ENCODE results near the gene AKAP7. TPM values are rescaled to one million over a fixed set of nuclear protein-coding genes. Genes with fewer than 3 reads are reported as not detected.

The AKAP7 gene
- polyA plus RNA-seq, 1 of the 3 experiments (the other 2 are of a cell fraction): 0.58 TPM

DNA sequence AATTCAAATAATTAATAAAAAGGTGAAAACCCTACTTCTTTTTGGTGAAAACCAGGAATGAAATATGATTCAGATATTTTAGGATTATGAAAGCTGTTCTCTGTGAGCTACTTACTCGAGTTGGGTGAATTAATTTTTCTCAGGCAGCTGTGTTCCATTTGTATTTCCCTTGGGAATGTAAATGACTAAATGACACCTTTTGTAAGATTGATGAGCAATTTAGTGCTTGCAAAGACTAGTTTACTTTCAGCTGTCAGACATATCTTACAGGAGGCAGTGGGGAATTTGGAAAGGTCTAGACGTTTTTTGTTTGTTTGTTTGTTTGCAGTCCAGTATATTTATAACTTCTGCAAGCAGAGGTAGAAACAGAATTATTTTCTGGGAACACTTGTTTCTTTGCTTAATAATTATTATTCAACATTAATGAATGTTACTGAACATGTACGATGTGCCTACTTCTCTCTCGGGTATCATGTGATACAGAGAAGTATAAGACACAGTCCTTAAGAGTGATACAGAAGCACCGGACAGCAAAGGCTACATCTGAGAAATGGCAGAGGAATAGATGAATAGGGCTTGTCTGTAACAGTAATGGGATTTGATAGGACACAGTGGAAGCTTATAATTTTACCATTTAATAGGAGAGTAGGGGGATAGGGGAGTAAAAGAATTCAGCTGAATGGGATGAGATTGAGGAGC is 91.3 kb downstream of the AKAP7 start:
- no peak overlapping the region for H3K27ac ChIP-seq (ENCODE audit: low read depth in 2 of 2, low read length in 1 of 2)
- ChIA-PET POLR2A (no interaction called here), CTCF (interaction anchor here (1.2 kb wide), 1 partner anchor 17 kb away, joined by 3 read pairs; no protein-coding TSS in a partner anchor)
- no peak for DNase-seq
- TF ChIP-seq TCF12 (IDR thresholded peaks at IDR 0.05) (no peak), EP300 (IDR thresholded peaks at IDR 0.05; ENCODE audit: borderline replicate concordance in 1 of 2, low read depth in 1 of 2, low read length in 1 of 2) (no peak), RXRA (IDR thresholded peaks at IDR 0.05; ENCODE audit: borderline replicate concordance, low read depth) (no peak), TAF1 (IDR thresholded peaks at IDR 0.05; ENCODE audit: borderline replicate concordance, low read depth, low read length) (no peak), MEF2A (IDR thresholded peaks at IDR 0.05; ENCODE audit: borderline replicate concordance, low read depth) (no peak), CHD2 (IDR thresholded peaks at IDR 0.05; ENCODE audit: low read length, partially characterized antibody) (no peak), SIN3A (IDR thresholded peaks at IDR 0.05; ENCODE audit: borderline replicate concordance, low read depth, low read length) (no peak)
- TF ChIP-seq, protein P1, sequence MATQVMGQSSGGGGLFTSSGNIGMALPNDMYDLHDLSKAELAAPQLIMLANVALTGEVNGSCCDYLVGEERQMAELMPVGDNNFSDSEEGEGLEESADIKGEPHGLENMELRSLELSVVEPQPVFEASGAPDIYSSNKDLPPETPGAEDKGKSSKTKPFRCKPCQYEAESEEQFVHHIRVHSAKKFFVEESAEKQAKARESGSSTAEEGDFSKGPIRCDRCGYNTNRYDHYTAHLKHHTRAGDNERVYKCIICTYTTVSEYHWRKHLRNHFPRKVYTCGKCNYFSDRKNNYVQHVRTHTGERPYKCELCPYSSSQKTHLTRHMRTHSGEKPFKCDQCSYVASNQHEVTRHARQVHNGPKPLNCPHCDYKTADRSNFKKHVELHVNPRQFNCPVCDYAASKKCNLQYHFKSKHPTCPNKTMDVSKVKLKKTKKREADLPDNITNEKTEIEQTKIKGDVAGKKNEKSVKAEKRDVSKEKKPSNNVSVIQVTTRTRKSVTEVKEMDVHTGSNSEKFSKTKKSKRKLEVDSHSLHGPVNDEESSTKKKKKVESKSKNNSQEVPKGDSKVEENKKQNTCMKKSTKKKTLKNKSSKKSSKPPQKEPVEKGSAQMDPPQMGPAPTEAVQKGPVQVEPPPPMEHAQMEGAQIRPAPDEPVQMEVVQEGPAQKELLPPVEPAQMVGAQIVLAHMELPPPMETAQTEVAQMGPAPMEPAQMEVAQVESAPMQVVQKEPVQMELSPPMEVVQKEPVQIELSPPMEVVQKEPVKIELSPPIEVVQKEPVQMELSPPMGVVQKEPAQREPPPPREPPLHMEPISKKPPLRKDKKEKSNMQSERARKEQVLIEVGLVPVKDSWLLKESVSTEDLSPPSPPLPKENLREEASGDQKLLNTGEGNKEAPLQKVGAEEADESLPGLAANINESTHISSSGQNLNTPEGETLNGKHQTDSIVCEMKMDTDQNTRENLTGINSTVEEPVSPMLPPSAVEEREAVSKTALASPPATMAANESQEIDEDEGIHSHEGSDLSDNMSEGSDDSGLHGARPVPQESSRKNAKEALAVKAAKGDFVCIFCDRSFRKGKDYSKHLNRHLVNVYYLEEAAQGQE (IDR thresholded peaks at IDR 0.05; ENCODE audit: low read depth, low read length): no peak
- H2AFZ ChIP-seq (ENCODE audit: low read depth): no peak overlapping the region
- no peaks in the 10 kb centered on the region for H3K9me3 ChIP-seq
- no peaks in the 10 kb centered on the region for H3K9me2 ChIP-seq
- H3K36me3 ChIP-seq (replicated peaks in 1 of 2; ENCODE audit: control insufficient read depth in 1 of 2, insufficient read depth in 2 of 2, low read length in 1 of 2): no peaks in the 10 kb centered on the region
- H3K4me1 ChIP-seq (ENCODE audit: control insufficient read depth in 1 of 2, insufficient read depth in 2 of 2, low read depth in 1 of 2, low read length in 1 of 2): peaks cover 0 to 7% of the 10 kb centered on the region in 2 experiments; a peak in 1 of 4 replicates
- no peaks in the 10 kb centered on the region for H3F3A ChIP-seq (replicated peaks; ENCODE audit: insufficient read depth)
- H3K4me2 ChIP-seq: no peak overlapping the region
- H4K20me1 ChIP-seq (ENCODE audit: insufficient read depth): no peaks in the 10 kb centered on the region
- H3K27me3 ChIP-seq (ENCODE audit: insufficient read depth): no peaks in the 10 kb centered on the region
- H3K9ac ChIP-seq: no peak overlapping the region
- WGBS (ENCODE audit: low lambda C conversion rate): 33% methylated on average over 5 of the region's 5 CpGs
- no peak overlapping the region for H3K4me3 ChIP-seq (ENCODE audit: low read depth in 2 of 2, low read length in 1 of 2)
- H3K79me2 ChIP-seq (ENCODE audit: insufficient read depth): no peaks in the 10 kb centered on the region

DNA sequence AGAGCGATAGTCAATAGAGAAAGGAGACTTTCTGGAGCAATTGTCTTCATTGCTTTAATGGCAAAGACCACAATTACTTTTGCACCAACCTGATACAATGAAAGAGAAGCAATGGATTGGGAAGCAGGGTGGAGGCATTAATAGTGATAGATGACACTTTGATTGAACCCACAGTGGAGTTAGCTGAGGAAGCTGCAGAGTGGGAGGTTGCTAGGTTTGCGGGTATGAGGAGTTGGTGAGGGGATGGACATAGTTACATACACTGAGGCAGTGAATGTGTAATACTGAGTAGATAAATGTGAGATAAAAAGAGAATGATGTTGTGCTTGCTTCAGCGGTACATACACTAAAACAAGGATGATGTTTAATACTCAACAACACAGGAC is 91.9 kb downstream of the AKAP7 start:
- Histone ChIP-seq H3K4me1 (ENCODE audit: control insufficient read depth in 1 of 2, insufficient read depth in 2 of 2, low read depth in 1 of 2, low read length in 1 of 2) (peaks cover 0 to 7% of the 10 kb centered on the region in 2 experiments; a peak in 1 of 4 replicates), H3K36me3 (replicated peaks in 1 of 2; ENCODE audit: control insufficient read depth in 1 of 2, insufficient read depth in 2 of 2, low read length in 1 of 2) (no peaks in the 10 kb centered on the region), H3K27me3 (ENCODE audit: insufficient read depth) (no peaks in the 10 kb centered on the region), H3F3A (replicated peaks; ENCODE audit: insufficient read depth) (no peaks in the 10 kb centered on the region), H2AFZ (ENCODE audit: low read depth) (no peak overlapping the region), H3K9ac (no peak overlapping the region), H3K4me2 (no peak overlapping the region), H3K4me3 (ENCODE audit: low read depth in 2 of 2, low read length in 1 of 2) (no peak overlapping the region), H4K20me1 (ENCODE audit: insufficient read depth) (no peaks in the 10 kb centered on the region), H3K9me3 (no peaks in the 10 kb centered on the region), H3K9me2 (no peaks in the 10 kb centered on the region), H3K79me2 (ENCODE audit: insufficient read depth) (no peaks in the 10 kb centered on the region), H3K27ac (ENCODE audit: low read depth in 2 of 2, low read length in 1 of 2) (no peak overlapping the region)
- ChIA-PET POLR2A (no interaction called here), CTCF (no interaction called here)
- 46% methylated on average over 3 of the region's 3 CpGs for WGBS (ENCODE audit: low lambda C conversion rate)
- no peak for DNase-seq
- TF ChIP-seq SMC3 (IDR thresholded peaks at IDR 0.05; ENCODE audit: low read depth, low read length): no peak
- TF ChIP-seq TCF12 (IDR thresholded peaks at IDR 0.05): no peak
- TF ChIP-seq, protein P2, sequence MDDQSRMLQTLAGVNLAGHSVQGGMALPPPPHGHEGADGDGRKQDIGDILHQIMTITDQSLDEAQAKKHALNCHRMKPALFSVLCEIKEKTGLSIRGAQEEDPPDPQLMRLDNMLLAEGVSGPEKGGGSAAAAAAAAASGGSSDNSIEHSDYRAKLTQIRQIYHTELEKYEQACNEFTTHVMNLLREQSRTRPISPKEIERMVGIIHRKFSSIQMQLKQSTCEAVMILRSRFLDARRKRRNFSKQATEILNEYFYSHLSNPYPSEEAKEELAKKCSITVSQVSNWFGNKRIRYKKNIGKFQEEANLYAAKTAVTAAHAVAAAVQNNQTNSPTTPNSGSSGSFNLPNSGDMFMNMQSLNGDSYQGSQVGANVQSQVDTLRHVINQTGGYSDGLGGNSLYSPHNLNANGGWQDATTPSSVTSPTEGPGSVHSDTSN (IDR thresholded peaks at IDR 0.05): no peak
- TF ChIP-seq TEAD4 (IDR thresholded peaks at IDR 0.05; ENCODE audit: borderline replicate concordance, insufficient read depth): no peak
- no peak for TF ChIP-seq MXI1 (IDR thresholded peaks at IDR 0.05; ENCODE audit: low read depth, low read length)
- TF ChIP-seq, protein P1 (IDR thresholded peaks at IDR 0.05; ENCODE audit: low read depth, low read length): no peak
- TF ChIP-seq NFIC (IDR thresholded peaks at IDR 0.05; ENCODE audit: borderline replicate concordance): no peak
- TF ChIP-seq, protein P3, sequence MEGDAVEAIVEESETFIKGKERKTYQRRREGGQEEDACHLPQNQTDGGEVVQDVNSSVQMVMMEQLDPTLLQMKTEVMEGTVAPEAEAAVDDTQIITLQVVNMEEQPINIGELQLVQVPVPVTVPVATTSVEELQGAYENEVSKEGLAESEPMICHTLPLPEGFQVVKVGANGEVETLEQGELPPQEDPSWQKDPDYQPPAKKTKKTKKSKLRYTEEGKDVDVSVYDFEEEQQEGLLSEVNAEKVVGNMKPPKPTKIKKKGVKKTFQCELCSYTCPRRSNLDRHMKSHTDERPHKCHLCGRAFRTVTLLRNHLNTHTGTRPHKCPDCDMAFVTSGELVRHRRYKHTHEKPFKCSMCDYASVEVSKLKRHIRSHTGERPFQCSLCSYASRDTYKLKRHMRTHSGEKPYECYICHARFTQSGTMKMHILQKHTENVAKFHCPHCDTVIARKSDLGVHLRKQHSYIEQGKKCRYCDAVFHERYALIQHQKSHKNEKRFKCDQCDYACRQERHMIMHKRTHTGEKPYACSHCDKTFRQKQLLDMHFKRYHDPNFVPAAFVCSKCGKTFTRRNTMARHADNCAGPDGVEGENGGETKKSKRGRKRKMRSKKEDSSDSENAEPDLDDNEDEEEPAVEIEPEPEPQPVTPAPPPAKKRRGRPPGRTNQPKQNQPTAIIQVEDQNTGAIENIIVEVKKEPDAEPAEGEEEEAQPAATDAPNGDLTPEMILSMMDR (IDR thresholded peaks at IDR 0.05): no peak
- no peak for TF ChIP-seq JUND (IDR thresholded peaks at IDR 0.05)
- no peak for TF ChIP-seq NRF1 (IDR thresholded peaks at IDR 0.05; ENCODE audit: low read depth, low read length)
